Pancreas (tissue), 10 donors: ENCODE data around the gene LAMA2. TPM values are rescaled to one million over a fixed set of nuclear protein-coding genes. Genes with fewer than 3 reads are reported as not detected.

Experiments
- ATAC-seq, 4 donors: fragments of 200-7000 bp; cut with Tn5 transposase; one replicate each; pipeline versions ENCODE4 v1.8.0 to v1.9.1; 2020; ENCODE audit warnings: mild to moderate bottlenecking in 4 of 4, moderate library complexity in 4 of 4
- DNase-seq, 6 donors: peaks; one replicate each; pipeline ENCODE4 v3.0.0-alpha.2; 2020
- FAIRE-seq: peaks from 2 replicates; lab custom pipeline; 2012; peaks lifted over from hg19 to GRCh38; lab: Jason Lieb, UNC
- H3K27ac ChIP-seq, 4 donors: fragments of 200-600 bp; sonication (generic); 1 replicate in 3 of 4; 2 replicates in 1 of 4; pipeline versions ENCODE4 v1.5.0 to v1.8.0; 2020
- H3K27me3 ChIP-seq, 4 donors: fragments of 200-600 bp; one replicate each; pipeline ENCODE4 v1.8.0; 2021
- H3K36me3 ChIP-seq, 3 donors: fragments of 200-600 bp; sonication (generic) in 1 of 3; one replicate each; pipeline versions ENCODE4 v1.5.0 to v1.8.0; 2020 to 2021
- H3K4me1 ChIP-seq, 3 donors: fragments of 200-600 bp; one replicate each; pipeline ENCODE4 v1.8.0; 2021
- H3K4me3 ChIP-seq, 4 donors: fragments of 200-600 bp; sonication (generic) in 2 of 4; one replicate each; pipeline versions ENCODE4 v1.5.0 to v1.8.0; 2020 to 2021
- H3K9me3 ChIP-seq, 4 donors: fragments of 200-600 bp; one replicate each; pipeline ENCODE4 v1.8.0; 2021
- CTCF ChIP-seq, 4 donors: fragments of 200-600 bp; sonication (generic) in 3 of 4; IDR thresholded peaks; one replicate each; pipeline versions ENCODE4 v1.5.0 to v1.8.0; 2021; ENCODE audit warnings: antibody characterized with exemption in 4 of 4
- WGBS, 2 donors: extraction: QIAGEN DNeasy Blood & Tissue Kit; methylation state at CpG; one replicate each; pipeline ENCODE4 v1.1.7; 2013; 5-methylcytosine and 5-hydroxymethylcytosine counted together
- intact Hi-C, 3 donors: fragments of 100-400 bp; cut with DNase I; formaldehyde crosslinking; loops; one replicate each; pipeline versions ENCODE4 v1.11.1 to v1.14.2; 2022
- polyA plus RNA-seq, 2 donors: library from polyadenylated mRNA; stranded (reverse); fragments of 200-250 nt; gene quantifications; one replicate each; pipeline ENCODE4 v1.2.3, GENCODE V29; 2013
- total RNA-seq, 6 donors: library from RNA; stranded (reverse); fragmentation: NEBNext Ultra II Directional in 4 of 6; extraction: Animal tissue kit (Norgen Biotek cat#: 25700) in 4 of 6; gene quantifications; one replicate each; pipeline versions ENCODE4 v1.2.1 to v1.2.4, GENCODE V29; 2021 to 2023
- donor health status: healthy with polysubstance abuse.
- donor health status: DM: no; HTN: no; CAD: no; lungs with moderate emphysema.
- donor health status: DM: no; HTN: no; CAD: no.
- donor health status: control.
- donor health status: control.
- donor health status: Bipolar disorder and iron deficiency.
- donor health status: DM: yes; HTN: yes; CAD: no.
- donor health status: DM: no; HTN: no; CAD: no.
- donor health status: DM: no; HTN: no; CAD: no.
- donor health status: DM: yes; HTN: yes; CAD: no.

LAMA2 gene
- total and polyA plus RNA-seq, 8 donors, result 1.2 to 26.2 (median 6.2) TPM

- FAIRE-seq (no peak), ATAC-seq (no peak), DNase-seq (no peak)
- Histone ChIP-seq H3K4me1 (no peaks in the 10 kb centered on the region), H3K27ac (no peak overlapping the region), H3K4me3 (no peak overlapping the region), H3K9me3 (no peaks in the 10 kb centered on the region), H3K27me3 (no peaks in the 10 kb centered on the region), H3K36me3 (no peaks in the 10 kb centered on the region)
- WGBS, 2 donors, result 64 to 78% methylated on average over 6 of the region's 6 CpGs
- no peak for TF ChIP-seq CTCF (IDR thresholded peaks at IDR 0.05)
- intact Hi-C loops, result no loop called here
Measured at GRCh38 chr6:129032602-129033001, 149.7 kb downstream of the LAMA2 start.

- no peaks in the 10 kb centered on the region for H3K4me1 ChIP-seq
- FAIRE-seq (no peak), DNase-seq (no peak), ATAC-seq (no peak)
- no peaks in the 10 kb centered on the region for H3K9me3 ChIP-seq
- no peaks in the 10 kb centered on the region for H3K36me3 ChIP-seq
- WGBS, 2 donors, result 57 to 75% methylated on average over 1 of the region's 1 CpG
- intact Hi-C loops, result no loop called here
- TF ChIP-seq CTCF (IDR thresholded peaks at IDR 0.05), result no peak
- no peak overlapping the region for H3K27ac ChIP-seq
- H3K4me3 ChIP-seq, result no peak overlapping the region
- no peaks in the 10 kb centered on the region for H3K27me3 ChIP-seq
Measured at GRCh38 chr6:129033180-129033579, 150.2 kb downstream of the LAMA2 start.

- no peak for ATAC-seq
- DNase-seq, result no peak
- Histone ChIP-seq H3K4me3 (no peak overlapping the region), H3K9me3 (no peaks in the 10 kb centered on the region), H3K27ac (no peak overlapping the region), H3K36me3 (no peaks in the 10 kb centered on the region), H3K27me3 (no peaks in the 10 kb centered on the region), H3K4me1 (no peaks in the 10 kb centered on the region)
- FAIRE-seq, result no peak
- WGBS, 2 donors, result 73 to 81% methylated on average over 2 of the region's 2 CpGs
- intact Hi-C loops, result no loop called here
- TF ChIP-seq CTCF (IDR thresholded peaks at IDR 0.05), result no peak
Measured at GRCh38 chr6:129033581-129033980, 150.6 kb downstream of the LAMA2 start.

- intact Hi-C loops, result no loop called here
- H3K27ac ChIP-seq, result no peak overlapping the region
- H3K4me1 ChIP-seq, result no peaks in the 10 kb centered on the region
- FAIRE-seq, result no peak
- H3K9me3 ChIP-seq, result no peaks in the 10 kb centered on the region
- DNase-seq, result no peak
- TF ChIP-seq CTCF (IDR thresholded peaks at IDR 0.05), result no peak
- H3K4me3 ChIP-seq, result no peak overlapping the region
- no peak for ATAC-seq
- 48 to 52% methylated on average over 2 of the region's 2 CpGs for WGBS, 2 donors
- H3K27me3 ChIP-seq, result no peaks in the 10 kb centered on the region
- no peaks in the 10 kb centered on the region for H3K36me3 ChIP-seq
Measured at GRCh38 chr6:129041563-129041962, 158.6 kb downstream of the LAMA2 start.

- H3K27ac ChIP-seq, result no peak overlapping the region
- H3K9me3 ChIP-seq, result no peaks in the 10 kb centered on the region
- WGBS, 2 donors, result 73 to 77% methylated on average over 2 of the region's 2 CpGs
- H3K36me3 ChIP-seq, result no peaks in the 10 kb centered on the region
- intact Hi-C loops, result no loop called here
- no peak for DNase-seq
- H3K4me3 ChIP-seq, result no peak overlapping the region
- H3K4me1 ChIP-seq, result no peaks in the 10 kb centered on the region
- ATAC-seq, result no peak
- no peak for FAIRE-seq
- no peaks in the 10 kb centered on the region for H3K27me3 ChIP-seq
- no peak for TF ChIP-seq CTCF (IDR thresholded peaks at IDR 0.05)
Measured at GRCh38 chr6:129046526-129046925, 163.6 kb downstream of the LAMA2 start.
